HFFc6 (cell line): ENCODE results near the gene HOMER2. TPM values are rescaled to one million over a fixed set of nuclear protein-coding genes. Genes with fewer than 3 reads are reported as not detected.

Source experiments
- DNase-seq: peaks from one replicate; pipeline ENCODE4 v3.0.0-alpha.2; 2018
- H3K27ac Mint-ChIP-seq: 2 replicates; pipeline ENCODE4 v1.8.0; 2020; ENCODE audit warnings: mild to moderate bottlenecking, mixed read lengths
- H3K27me3 Mint-ChIP-seq: 2 replicates; pipeline ENCODE4 v1.8.0; 2021; ENCODE audit warnings: mild to moderate bottlenecking, moderate library complexity, mixed read lengths; ENCODE audit not compliant: insufficient read depth
- H3K36me3 Mint-ChIP-seq: 2 replicates; pipeline ENCODE4 v1.8.0; 2021; ENCODE audit warnings: low read depth, mixed read lengths
- H3K4me1 Mint-ChIP-seq: 2 replicates; pipeline ENCODE4 v1.8.0; 2020; ENCODE audit warnings: low read depth, mixed read lengths
- H3K4me3 Mint-ChIP-seq: 2 replicates; pipeline ENCODE4 v1.8.0; 2020; ENCODE audit warnings: mild to moderate bottlenecking, moderate library complexity, mixed read lengths
- H3K9me3 Mint-ChIP-seq: 2 replicates; pipeline ENCODE4 v1.8.0; 2020; ENCODE audit warnings: mild to moderate bottlenecking, mixed read lengths
- total RNA-seq, 6 experiments: library from RNA; stranded (reverse); fragmentation: NEBNext Ultra II Directional; extraction: Animal tissue kit (Norgen Biotek cat#: 25700); gene quantifications; 2 replicates in 1 of 6; 3 replicates in 5 of 6; pipeline ENCODE4 v1.2.3, GENCODE V29; 2021
- TF ChIP-seq, protein P1 (sequence below): fragments of 200-600 bp; sonication (generic); IDR thresholded peaks from 2 replicates; pipeline ENCODE4 v1.5.0; 2021; ENCODE audit warnings: antibody characterized with exemption, mild to moderate bottlenecking

The HOMER2 gene
- total RNA-seq, 6 experiments from 2014 or later: 0.19 to 1.4 (median 0.86) TPM

DNA sequence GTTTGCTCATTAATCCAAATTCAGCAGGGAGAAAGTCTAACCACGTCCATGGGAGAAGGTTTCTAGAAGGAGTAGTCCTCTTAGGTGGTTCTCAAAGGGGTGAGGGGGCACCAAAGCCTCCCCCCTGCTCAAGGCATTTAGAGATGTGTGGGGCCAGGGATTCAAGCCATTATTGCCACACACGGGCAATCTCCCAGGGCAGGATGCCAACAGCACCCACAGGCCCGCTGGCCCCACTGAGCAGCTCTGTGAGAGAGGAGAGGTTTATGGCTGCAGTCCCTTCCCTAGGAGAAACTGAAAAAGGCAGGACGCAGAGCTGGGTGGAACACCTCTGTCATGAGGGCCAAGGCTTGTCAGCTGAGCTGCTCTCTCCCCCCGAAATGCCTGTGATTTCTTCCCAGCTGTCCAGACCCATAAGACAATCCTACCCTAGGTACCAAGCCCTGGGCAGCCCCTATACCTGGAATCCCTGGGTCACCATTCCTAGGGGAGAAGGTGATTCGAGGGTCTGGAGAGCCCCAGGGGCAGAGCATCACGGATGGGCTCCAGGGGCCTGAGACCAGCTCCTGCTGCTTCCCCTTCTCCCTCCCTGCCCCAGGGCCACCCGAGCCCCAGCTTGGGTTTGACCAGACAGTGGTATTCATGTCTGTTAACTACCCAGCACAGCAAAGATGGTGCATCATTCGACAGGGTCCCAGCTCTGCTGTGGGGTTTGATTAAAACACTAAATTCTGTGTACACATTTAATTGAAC lies 104.1 kb downstream of the HOMER2 start:
- Mint-ChIP-seq H3K36me3 (no peaks in the 10 kb centered on the region), H3K27ac (no peak overlapping the region), H3K4me1 (peaks cover 28% of the 10 kb centered on the region), H3K27me3 (peaks cover 5% of the 10 kb centered on the region), H3K4me3 (no peak overlapping the region), H3K9me3 (no peaks in the 10 kb centered on the region)
- no peak for DNase-seq
- TF ChIP-seq, protein P1, sequence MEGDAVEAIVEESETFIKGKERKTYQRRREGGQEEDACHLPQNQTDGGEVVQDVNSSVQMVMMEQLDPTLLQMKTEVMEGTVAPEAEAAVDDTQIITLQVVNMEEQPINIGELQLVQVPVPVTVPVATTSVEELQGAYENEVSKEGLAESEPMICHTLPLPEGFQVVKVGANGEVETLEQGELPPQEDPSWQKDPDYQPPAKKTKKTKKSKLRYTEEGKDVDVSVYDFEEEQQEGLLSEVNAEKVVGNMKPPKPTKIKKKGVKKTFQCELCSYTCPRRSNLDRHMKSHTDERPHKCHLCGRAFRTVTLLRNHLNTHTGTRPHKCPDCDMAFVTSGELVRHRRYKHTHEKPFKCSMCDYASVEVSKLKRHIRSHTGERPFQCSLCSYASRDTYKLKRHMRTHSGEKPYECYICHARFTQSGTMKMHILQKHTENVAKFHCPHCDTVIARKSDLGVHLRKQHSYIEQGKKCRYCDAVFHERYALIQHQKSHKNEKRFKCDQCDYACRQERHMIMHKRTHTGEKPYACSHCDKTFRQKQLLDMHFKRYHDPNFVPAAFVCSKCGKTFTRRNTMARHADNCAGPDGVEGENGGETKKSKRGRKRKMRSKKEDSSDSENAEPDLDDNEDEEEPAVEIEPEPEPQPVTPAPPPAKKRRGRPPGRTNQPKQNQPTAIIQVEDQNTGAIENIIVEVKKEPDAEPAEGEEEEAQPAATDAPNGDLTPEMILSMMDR: no peak

DNA sequence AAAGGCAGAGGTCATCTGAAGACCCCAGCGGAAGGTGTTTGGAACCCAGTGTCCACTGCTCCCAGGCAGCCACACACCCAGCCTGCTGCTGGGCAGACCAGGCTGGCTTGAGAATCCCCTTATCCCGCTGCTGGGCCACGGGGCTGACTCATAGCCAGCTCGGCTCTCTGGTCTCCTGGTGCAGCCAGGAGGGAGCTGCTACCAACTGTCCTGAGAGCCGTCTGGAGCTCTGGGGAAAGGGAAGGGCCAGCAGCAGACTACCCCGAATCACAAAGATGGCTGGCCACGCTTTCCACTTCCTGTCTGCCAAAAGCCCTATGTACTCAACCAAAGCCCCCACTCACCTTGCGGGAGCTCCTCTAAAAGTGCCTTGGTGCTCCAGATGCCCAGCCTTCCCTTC lies 104.8 kb downstream of the HOMER2 start:
- DNase-seq: no peak
- TF ChIP-seq, protein P1: no peak

DNA sequence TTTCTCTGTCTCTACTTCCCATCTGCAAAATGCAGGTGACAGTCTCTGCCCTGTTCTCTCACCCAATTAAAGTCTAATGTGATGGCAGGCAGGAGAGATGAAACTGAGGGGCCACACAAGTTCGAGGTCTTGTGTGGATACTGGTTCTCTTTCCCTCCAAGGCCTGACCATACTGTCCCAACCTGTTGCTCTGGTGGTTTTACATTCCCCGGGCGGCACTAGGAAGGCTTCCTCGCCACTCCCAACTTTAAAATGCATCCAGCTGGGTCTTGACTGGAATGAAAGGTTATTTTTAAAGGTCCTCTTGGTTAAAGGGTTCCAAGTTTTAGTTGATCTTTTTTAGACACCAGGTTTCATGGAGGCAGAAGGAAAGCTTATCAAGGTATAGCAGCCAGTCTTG lies 105.9 kb downstream of the HOMER2 start:
- Mint-ChIP-seq H3K9me3 (no peaks in the 10 kb centered on the region), H3K4me1 (peaks cover 18% of the 10 kb centered on the region), H3K36me3 (no peaks in the 10 kb centered on the region), H3K27ac (no peak overlapping the region), H3K27me3 (peaks cover 5% of the 10 kb centered on the region), H3K4me3 (no peak overlapping the region)
- DNase-seq: no peak
- TF ChIP-seq, protein P1: no peak

More for the DNA sequence above, 104.8 kb downstream of the HOMER2 start:
- Mint-ChIP-seq H3K9me3 (no peaks in the 10 kb centered on the region), H3K36me3 (no peaks in the 10 kb centered on the region), H3K4me1 (peaks cover 28% of the 10 kb centered on the region), H3K4me3 (no peak overlapping the region), H3K27me3 (peaks cover 5% of the 10 kb centered on the region), H3K27ac (no peak overlapping the region)

DNA sequence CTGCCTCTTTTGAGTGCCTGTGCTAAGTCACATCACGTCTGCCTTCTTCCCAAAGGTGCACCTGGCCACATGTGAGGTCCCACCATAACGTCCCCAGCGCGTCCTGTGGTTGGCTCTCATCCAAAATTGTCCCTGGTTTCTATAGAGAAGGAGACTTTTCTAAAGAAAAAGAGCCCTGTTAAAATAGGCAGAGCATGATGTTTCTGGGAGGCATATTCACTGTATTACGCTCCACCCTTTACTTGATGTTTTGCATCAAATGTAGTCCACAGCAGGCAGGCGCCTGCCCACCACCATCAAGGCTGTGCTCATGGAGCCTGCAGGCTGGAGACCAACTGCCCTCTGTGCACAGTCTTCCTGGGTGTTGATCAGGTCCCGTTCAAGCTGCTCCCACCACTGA lies 106.8 kb downstream of the HOMER2 start:
- Mint-ChIP-seq H3K36me3 (no peaks in the 10 kb centered on the region), H3K4me3 (no peak overlapping the region), H3K9me3 (no peaks in the 10 kb centered on the region), H3K27me3 (peaks cover 5% of the 10 kb centered on the region), H3K27ac (no peak overlapping the region), H3K4me1 (peaks cover 17% of the 10 kb centered on the region)
- no peak for DNase-seq
- TF ChIP-seq, protein P1: no peak

DNA sequence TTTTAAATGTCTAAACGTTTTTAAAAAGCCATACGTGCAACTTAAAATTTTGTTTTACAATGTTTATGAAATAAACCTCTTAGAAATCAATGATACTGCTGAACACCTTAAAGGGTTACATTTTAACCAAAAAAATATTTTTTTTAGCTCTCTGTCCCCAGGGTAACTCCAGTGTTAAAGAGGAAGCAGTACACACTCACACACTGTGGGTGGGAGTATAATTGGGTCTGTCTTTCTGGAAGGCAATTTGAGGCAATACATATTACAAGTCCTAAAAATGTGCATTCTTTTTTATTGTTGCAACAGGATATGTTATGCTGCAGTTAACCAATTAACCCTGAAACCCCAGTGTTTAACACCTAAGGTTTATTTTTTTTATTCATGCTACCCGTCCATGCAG lies 109.0 kb downstream of the HOMER2 start:
- Mint-ChIP-seq H3K36me3 (no peaks in the 10 kb centered on the region), H3K27ac (no peak overlapping the region), H3K27me3 (peaks cover 4% of the 10 kb centered on the region; the same call in 1 of the 2 replicates), H3K4me3 (no peak overlapping the region), H3K4me1 (no peaks in the 10 kb centered on the region), H3K9me3 (no peaks in the 10 kb centered on the region)
- no peak for DNase-seq
- TF ChIP-seq, protein P1: no peak
